Trophoblast cell (in vitro differentiated cells and primary cell): ENCODE results near the gene CCDC68.

Experiments used
- DNase-seq, 2 donors: peaks; one replicate each; pipeline ENCODE4 v3.0.0-alpha.2; 2016
- H2AFZ ChIP-seq: 2 replicates; pipeline ENCODE4 v1.6.1; 2013; ENCODE audit warnings: low read length, moderate library complexity, mild to moderate bottlenecking; ENCODE audit not compliant: insufficient read depth, poor library complexity
- H2AK5ac ChIP-seq: 2 replicates; pipeline ENCODE4 v1.6.1; 2013; ENCODE audit warnings: mild to moderate bottlenecking, low read length
- H2BK120ac ChIP-seq: 2 replicates; pipeline ENCODE4 v1.6.1; 2013; ENCODE audit warnings: low read length, mild to moderate bottlenecking, moderate library complexity; ENCODE audit not compliant: insufficient read depth, poor library complexity
- H2BK12ac ChIP-seq: 2 replicates; pipeline ENCODE4 v1.6.1; 2013; ENCODE audit warnings: mild to moderate bottlenecking, low read length, moderate library complexity
- H2BK5ac ChIP-seq: 2 replicates; pipeline ENCODE4 v1.6.1; 2013; ENCODE audit warnings: low read length, low read depth, moderate library complexity, mild to moderate bottlenecking; ENCODE audit not compliant: poor library complexity
- H3K14ac ChIP-seq: 2 replicates; pipeline ENCODE4 v1.6.1; 2013; ENCODE audit warnings: mild to moderate bottlenecking, low read length
- H3K18ac ChIP-seq: 2 replicates; pipeline ENCODE4 v1.6.1; 2013; ENCODE audit warnings: mild to moderate bottlenecking, low read length
- H3K23ac ChIP-seq: 2 replicates; pipeline ENCODE4 v1.6.1; 2013; ENCODE audit warnings: low read length
- H3K27ac ChIP-seq: 2 replicates; pipeline ENCODE4 v1.5.1; 2013; ENCODE audit warnings: low read depth, mild to moderate bottlenecking, inconsistent platforms, low read length, moderate library complexity
- H3K27me3 ChIP-seq: 2 replicates; pipeline ENCODE4 v1.6.1; 2013; ENCODE audit warnings: inconsistent platforms, mild to moderate bottlenecking, low read length, moderate library complexity; ENCODE audit not compliant: insufficient read depth
- H3K36me3 ChIP-seq, 2 experiments: 1 replicate in 1 of 2; 2 replicates in 1 of 2; pipeline ENCODE4 v1.6.1; 2013; ENCODE audit warnings: low read length in 2 of 2, mild to moderate bottlenecking in 2 of 2, moderate library complexity in 1 of 2; ENCODE audit not compliant: insufficient read depth in 2 of 2, control insufficient read depth in 1 of 2
- H3K4ac ChIP-seq: 2 replicates; pipeline ENCODE4 v1.6.1; 2013; ENCODE audit warnings: low read depth, mild to moderate bottlenecking, low read length, moderate library complexity
- H3K4me1 ChIP-seq, 2 experiments: 1 replicate in 1 of 2; 2 replicates in 1 of 2; pipeline ENCODE4 v1.6.1; 2013; ENCODE audit warnings: low read length in 2 of 2, mild to moderate bottlenecking in 2 of 2, moderate library complexity in 1 of 2; ENCODE audit not compliant: insufficient read depth in 2 of 2, control insufficient read depth in 1 of 2
- H3K4me2 ChIP-seq: 2 replicates; pipeline ENCODE4 v1.6.1; 2013; ENCODE audit warnings: inconsistent platforms, mild to moderate bottlenecking, low read length, moderate library complexity
- H3K4me3 ChIP-seq: 2 replicates; pipeline ENCODE4 v1.5.1; 2013; ENCODE audit warnings: mild to moderate bottlenecking, low read depth, low read length, inconsistent platforms
- H3K79me1 ChIP-seq: one replicate; pipeline ENCODE4 v1.6.1; 2013; ENCODE audit warnings: low read length
- H3K79me2 ChIP-seq: 2 replicates; pipeline ENCODE4 v1.6.1; 2013; ENCODE audit warnings: low read length, mild to moderate bottlenecking; ENCODE audit not compliant: control insufficient read depth, insufficient read depth, poor library complexity
- H3K9ac ChIP-seq: 2 replicates; pipeline ENCODE4 v1.6.1; 2013; ENCODE audit warnings: mild to moderate bottlenecking, low read length
- H3K9me3 ChIP-seq: 2 replicates; pipeline ENCODE4 v1.6.1; 2013; ENCODE audit warnings: low read depth, mild to moderate bottlenecking, control low read depth, inconsistent platforms, low read length; ENCODE audit not compliant: insufficient read depth
- H4K12ac ChIP-seq: 2 replicates; pipeline ENCODE4 v1.6.1; 2013; ENCODE audit warnings: low read depth, mild to moderate bottlenecking, low read length, moderate library complexity
- H4K8ac ChIP-seq: 2 replicates; pipeline ENCODE4 v1.6.1; 2013; ENCODE audit warnings: low read depth, mild to moderate bottlenecking, low read length, moderate library complexity
- H4K91ac ChIP-seq: one replicate; pipeline ENCODE4 v1.6.1; 2013; ENCODE audit warnings: low read depth, mild to moderate bottlenecking, low read length, moderate library complexity
- WGBS: extraction: QIAGEN DNeasy Blood & Tissue Kit; methylation state at CpG from one replicate; pipeline ENCODE4 v1.1.7; 2013; ENCODE audit warnings: missing lambda C conversion rate; ENCODE audit not compliant: insufficient read length, insufficient coverage; ENCODE audit errors: extremely low coverage; 5-methylcytosine and 5-hydroxymethylcytosine counted together

Gene CCDC68

GRCh38 chr18:54888378-54888777 lies 70.9 kb downstream of the CCDC68 start:
- Histone ChIP-seq H3K4ac (no peak overlapping the region), H3K27me3 (no peaks in the 10 kb centered on the region), H2BK12ac (no peak overlapping the region), H4K12ac (no peak overlapping the region), H3K4me1 (no peaks in the 10 kb centered on the region), H3K79me2 (no peaks in the 10 kb centered on the region), H4K91ac (no peak overlapping the region), H2BK120ac (no peak overlapping the region), H3K27ac (no peak overlapping the region), H2BK5ac (no peak overlapping the region), H3K9ac (no peak overlapping the region), H3K36me3 (no peaks in the 10 kb centered on the region), H3K9me3 (no peaks in the 10 kb centered on the region), H3K4me3 (no peak overlapping the region), H3K23ac (no peak overlapping the region), H3K14ac (no peak overlapping the region), H4K8ac (no peak overlapping the region), H2AK5ac (no peak overlapping the region), H3K79me1 (no peaks in the 10 kb centered on the region), H3K4me2 (no peak overlapping the region), H2AFZ (no peak overlapping the region), H3K18ac (no peak overlapping the region)
- WGBS: no CpG with 5 or more reads among the region's 2 CpGs
- no peak for DNase-seq

- Histone ChIP-seq H3K14ac (no peak overlapping the region), H3K4ac (no peak overlapping the region), H3K27ac (no peak overlapping the region), H3K9me3 (no peaks in the 10 kb centered on the region), H3K4me2 (no peak overlapping the region), H3K27me3 (no peaks in the 10 kb centered on the region), H3K4me3 (no peak overlapping the region), H2BK12ac (no peak overlapping the region), H4K12ac (no peak overlapping the region), H2BK120ac (no peak overlapping the region), H3K79me2 (no peaks in the 10 kb centered on the region), H4K8ac (no peak overlapping the region), H3K18ac (no peak overlapping the region), H3K79me1 (no peaks in the 10 kb centered on the region), H2AFZ (no peak overlapping the region), H3K9ac (no peak overlapping the region), H3K36me3 (no peaks in the 10 kb centered on the region), H3K4me1 (peaks cover 0 to 10% of the 10 kb centered on the region in 2 experiments), H2BK5ac (no peak overlapping the region), H3K23ac (no peak overlapping the region), H4K91ac (no peak overlapping the region), H2AK5ac (no peak overlapping the region)
- WGBS: no CpG with 5 or more reads among the region's 6 CpGs
- DNase-seq: peak in 1 of 2 donors; percentile 32
Measured at GRCh38 chr18:54883816-54884604, 75.3 kb downstream of the CCDC68 start.

GRCh38 chr18:54882318-54882717 lies 76.9 kb downstream of the CCDC68 start:
- Histone ChIP-seq H3K9me3 (no peaks in the 10 kb centered on the region), H3K27ac (no peak overlapping the region), H2BK12ac (no peak overlapping the region), H3K14ac (no peak overlapping the region), H3K4me1 (peaks cover 0 to 10% of the 10 kb centered on the region in 2 experiments), H3K23ac (no peak overlapping the region), H2BK120ac (no peak overlapping the region), H4K8ac (no peak overlapping the region), H3K4me2 (no peak overlapping the region), H3K18ac (no peak overlapping the region), H3K9ac (no peak overlapping the region), H3K4me3 (no peak overlapping the region), H3K79me1 (no peaks in the 10 kb centered on the region), H2AFZ (no peak overlapping the region), H3K36me3 (no peaks in the 10 kb centered on the region), H3K27me3 (no peaks in the 10 kb centered on the region), H4K91ac (no peak overlapping the region), H4K12ac (no peak overlapping the region), H2BK5ac (no peak overlapping the region), H2AK5ac (no peak overlapping the region), H3K4ac (no peak overlapping the region), H3K79me2 (no peaks in the 10 kb centered on the region)
- no CpG with 5 or more reads among the region's 4 CpGs for WGBS
- peak in 1 of 2 donors; percentile 12 for DNase-seq

DNA sequence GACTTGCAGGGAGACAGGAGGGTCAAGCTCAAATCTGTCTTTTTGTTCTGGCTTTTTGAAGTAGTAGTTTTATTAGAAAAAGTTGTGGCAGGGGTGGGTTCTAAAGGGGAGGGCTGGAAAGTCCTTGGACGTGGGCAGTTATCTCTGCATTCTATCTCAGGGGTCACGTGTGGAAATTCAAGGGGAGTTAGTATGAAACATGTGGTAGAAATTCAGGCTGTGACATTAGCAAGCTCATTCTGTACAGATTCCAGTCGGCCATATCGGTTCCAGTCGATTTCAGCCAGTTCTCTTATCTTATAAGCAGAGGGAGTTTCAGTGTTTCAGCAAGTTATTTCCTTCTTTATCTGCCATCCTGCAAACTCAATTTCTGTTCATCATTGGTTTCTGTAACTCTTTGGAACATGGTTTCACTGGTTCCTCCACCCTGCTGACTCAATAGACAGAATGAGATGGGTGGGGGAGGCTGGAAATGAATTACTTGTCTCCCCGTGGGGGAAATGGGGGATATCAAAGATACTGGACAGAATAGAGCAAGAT lies 78.0 kb downstream of the CCDC68 start:
- Histone ChIP-seq H3K9me3 (no peaks in the 10 kb centered on the region), H3K23ac (no peak overlapping the region), H2BK120ac (no peak overlapping the region), H3K27me3 (no peaks in the 10 kb centered on the region), H3K79me1 (no peaks in the 10 kb centered on the region), H3K79me2 (no peaks in the 10 kb centered on the region), H2BK12ac (no peak overlapping the region), H3K4ac (no peak overlapping the region), H2BK5ac (no peak overlapping the region), H4K12ac (no peak overlapping the region), H3K4me1 (peaks cover 0 to 10% of the 10 kb centered on the region in 2 experiments), H3K36me3 (no peaks in the 10 kb centered on the region), H3K27ac (peak overlapping the region; percentile 22), H3K4me3 (no peak overlapping the region), H3K14ac (no peak overlapping the region), H3K18ac (no peak overlapping the region), H4K91ac (peak overlapping the region; percentile 7), H3K9ac (no peak overlapping the region), H2AK5ac (no peak overlapping the region), H2AFZ (no peak overlapping the region), H3K4me2 (no peak overlapping the region), H4K8ac (no peak overlapping the region)
- DNase-seq: peak in 1 of 2 donors; percentile 37
- no CpG with 5 or more reads among the region's 6 CpGs for WGBS
